OCI-LY3 (cell line): ENCODE results near the gene ELP4.

ENCODE experiments used
- CTCF ChIP-seq: fragments of 200-600, 300-600 bp; sonication (generic); IDR thresholded peaks from 2 replicates; pipeline ENCODE4 v1.5.1; 2014; ENCODE audit warnings: antibody characterized with exemption, low read length, low read depth
- EZH2phosphoT487 ChIP-seq: fragments of 200-600 bp; shearing (Covaris generic); IDR thresholded peaks from 2 replicates; pipeline ENCODE4 v1.6.1; 2018; ENCODE audit warnings: antibody characterized with exemption, mixed run types, low read depth

- TF ChIP-seq CTCF (no peak), EZH2phosphoT487 (no peak)
Measured at GRCh38 chr11:31480930-31481329, 28.6 kb upstream of the ELP4 start.
